Naive B cell (primary cell): ENCODE measurements around the gene LRRC27. TPM values are rescaled to one million over a fixed set of nuclear protein-coding genes. Genes with fewer than 3 reads are reported as not detected.

Experiments used
- ATAC-seq, 2 donors: fragments of 150-1000 bp; cut with Tn5 transposase; 2 replicates each; pipeline ENCODE4 v1.10.0; 2021; ENCODE audit warnings: low read depth in 2 of 2, mild to moderate bottlenecking in 2 of 2, moderate library complexity in 2 of 2
- DNase-seq: peaks from one replicate; pipeline ENCODE4 v3.0.0; 2022
- H3K27ac Mint-ChIP-seq, 6 donors: one replicate each; pipeline ENCODE4 v1.8.0; 2020 to 2022; ENCODE audit warnings: mild to moderate bottlenecking in 6 of 6, mixed read lengths in 6 of 6, moderate library complexity in 5 of 6, inconsistent platforms in 2 of 6
- H3K27me3 Mint-ChIP-seq, 3 donors: one replicate each; pipeline ENCODE4 v1.8.0; 2021 to 2022; ENCODE audit warnings: mixed read lengths in 3 of 3, mild to moderate bottlenecking in 1 of 3
- H3K36me3 Mint-ChIP-seq, 2 donors: one replicate each; pipeline ENCODE4 v1.8.0; 2020 to 2022; ENCODE audit warnings: mixed read lengths in 2 of 2, inconsistent platforms in 1 of 2, mild to moderate bottlenecking in 1 of 2
- H3K4me1 Mint-ChIP-seq, 3 donors: one replicate each; pipeline ENCODE4 v1.8.0; 2020 to 2022; ENCODE audit warnings: mixed read lengths in 3 of 3, inconsistent platforms in 1 of 3, mild to moderate bottlenecking in 1 of 3, moderate library complexity in 1 of 3
- H3K4me3 Mint-ChIP-seq, 8 donors: one replicate each; pipeline ENCODE4 v1.8.0; 2020 to 2022; ENCODE audit warnings: mild to moderate bottlenecking in 8 of 8, mixed read lengths in 8 of 8, moderate library complexity in 8 of 8, inconsistent platforms in 2 of 8
- H3K9me3 Mint-ChIP-seq, 7 donors: one replicate each; pipeline ENCODE4 v1.8.0; 2020 to 2022; ENCODE audit warnings: mixed read lengths in 7 of 7, mild to moderate bottlenecking in 5 of 7, inconsistent platforms in 2 of 7, moderate library complexity in 1 of 7
- polyA plus RNA-seq, 6 donors: library from polyadenylated mRNA; unstranded; fragments of 300-500 nt; fragmentation: Illumina TruSeq; gene quantifications; one replicate each; pipeline ENCODE4 v1.2.3, GENCODE V29; 2021; ENCODE audit warnings: low read depth in 6 of 6

The LRRC27 gene
- polyA plus RNA-seq, 6 donors from 2014 or later: 7.7 to 11.1 (median 8.7) TPM

DNA sequence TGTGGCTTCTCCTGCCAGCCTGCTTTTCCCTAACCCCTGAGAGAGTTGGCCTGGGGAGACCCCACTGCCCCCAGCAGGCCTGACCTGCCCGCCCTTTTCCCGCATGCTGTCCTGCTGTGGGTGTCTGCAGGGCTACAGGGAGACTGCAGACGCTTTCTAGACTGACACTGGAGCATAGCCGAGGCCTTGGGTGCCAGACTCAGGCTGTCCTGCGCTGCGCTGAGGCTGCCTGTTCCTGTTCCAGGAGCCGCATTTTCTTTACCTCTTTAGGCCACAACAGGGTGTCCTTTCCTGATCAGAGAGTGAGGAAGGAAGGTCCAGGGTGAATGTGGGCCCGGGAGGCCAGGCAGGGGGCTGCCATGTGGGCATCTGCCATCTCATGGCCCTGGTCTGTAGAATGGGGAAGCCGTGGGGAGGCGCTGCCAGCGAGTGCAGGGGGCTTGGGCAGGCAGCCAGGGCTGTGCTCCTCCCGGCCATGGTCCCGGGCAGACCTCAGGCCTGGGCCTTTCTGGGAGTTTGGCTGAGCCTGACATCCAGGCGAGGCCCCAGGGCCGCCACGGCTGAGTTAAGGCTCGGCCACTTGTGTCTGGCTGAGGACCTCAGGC, 68.7 kb downstream of the LRRC27 start:
- Mint-ChIP-seq H3K9me3 (no peaks in the 10 kb centered on the region), H3K27me3 (no peaks in the 10 kb centered on the region), H3K36me3 (no peaks in the 10 kb centered on the region), H3K4me1 (peaks cover 29 to 53% (median 42%) of the 10 kb centered on the region in 3 donors), H3K4me3 (peak overlapping the region in 6 of 8 donors; percentile 4 to 92 (median 32)), H3K27ac (peak overlapping the region; percentile 9 to 95 (median 66))
- no peak for DNase-seq
- no peak for ATAC-seq

DNA sequence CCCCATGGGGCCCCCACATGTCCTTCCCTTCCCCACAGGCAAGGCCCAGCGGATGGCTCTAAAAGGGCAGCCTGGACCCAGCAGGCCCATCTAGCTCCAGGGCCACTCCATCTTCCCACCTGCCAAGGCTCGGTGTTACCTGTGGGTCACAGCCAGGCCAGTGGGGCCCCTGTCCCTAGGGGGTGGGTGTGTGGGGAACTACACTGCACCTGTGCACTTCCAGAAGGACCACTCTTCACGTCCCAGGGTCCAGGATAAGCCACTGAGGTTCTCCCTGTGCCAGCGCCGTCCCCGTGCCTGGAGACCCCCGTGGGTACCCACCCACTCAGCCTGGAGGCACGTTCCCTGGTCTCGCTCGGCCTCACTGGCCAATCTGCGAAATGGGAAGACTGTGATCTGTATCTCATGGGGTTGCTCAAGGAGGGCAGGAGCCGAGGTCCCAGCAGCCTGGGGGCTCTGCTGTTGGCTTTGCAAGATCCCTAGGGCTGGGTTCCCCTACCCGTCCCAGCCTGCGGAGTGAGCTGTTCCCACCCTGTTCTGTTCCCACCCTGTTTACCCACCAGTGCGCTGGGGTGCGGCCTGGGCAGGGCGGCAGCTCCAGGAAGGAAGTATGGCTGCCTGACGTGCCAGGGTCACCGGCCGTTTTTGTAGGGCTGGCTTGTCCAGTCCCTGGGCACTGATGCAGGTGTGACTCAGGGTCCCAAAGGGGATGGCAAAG, 69.6 kb downstream of the LRRC27 start:
- Mint-ChIP-seq H3K36me3 (no peaks in the 10 kb centered on the region), H3K4me1 (peaks cover 34 to 56% (median 45%) of the 10 kb centered on the region in 3 donors), H3K4me3 (peak overlapping the region in 6 of 8 donors; percentile 24 to 92 (median 58)), H3K27me3 (no peaks in the 10 kb centered on the region), H3K9me3 (no peaks in the 10 kb centered on the region), H3K27ac (peak overlapping the region in 4 of 6 donors; percentile 49 to 95 (median 75))
- DNase-seq (no peak), ATAC-seq (no peak)

DNA sequence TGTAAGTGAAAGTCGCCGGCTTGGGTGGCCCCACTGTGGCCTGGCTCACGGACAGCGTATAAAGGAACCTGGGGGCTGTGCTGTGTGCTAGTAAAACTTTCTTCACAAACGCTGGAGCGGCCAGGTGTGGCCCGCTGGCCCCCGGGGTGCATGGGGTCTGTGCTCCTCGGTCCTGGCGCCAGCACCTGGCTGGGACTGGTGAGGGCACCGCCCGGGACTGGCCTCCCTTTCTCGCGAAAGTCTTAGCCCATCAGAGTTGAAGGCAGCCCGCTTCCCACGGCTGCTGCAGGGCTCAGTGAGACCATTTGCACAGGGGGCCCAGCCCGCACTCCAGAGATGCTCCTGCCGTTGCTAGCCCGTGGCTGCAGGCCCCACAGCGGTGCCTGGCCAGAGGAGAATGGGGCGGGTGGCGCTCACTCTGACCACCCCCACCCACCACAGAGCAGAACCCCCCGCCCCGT, 70.8 kb downstream of the LRRC27 start:
- H3K27ac Mint-ChIP-seq: peak overlapping the region in 3 of 6 donors; percentile 16 to 95 (median 52)
- no peaks in the 10 kb centered on the region for H3K36me3 Mint-ChIP-seq
- peak overlapping the region in 1 of 8 donors; percentile 21 for H3K4me3 Mint-ChIP-seq
- ATAC-seq (no peak), DNase-seq (no peak)
- H3K4me1 Mint-ChIP-seq: peaks cover 42 to 63% (median 51%) of the 10 kb centered on the region in 3 donors
- no peaks in the 10 kb centered on the region for H3K27me3 Mint-ChIP-seq
- no peaks in the 10 kb centered on the region for H3K9me3 Mint-ChIP-seq

- Mint-ChIP-seq H3K4me3 (peak overlapping the region in 1 of 8 donors; percentile 16), H3K4me1 (peaks cover 46 to 61% (median 47%) of the 10 kb centered on the region in 3 donors), H3K27me3 (no peaks in the 10 kb centered on the region), H3K9me3 (no peaks in the 10 kb centered on the region), H3K27ac (peak overlapping the region in 3 of 6 donors; percentile 18 to 73 (median 55)), H3K36me3 (no peaks in the 10 kb centered on the region)
- ATAC-seq (no peak), DNase-seq (no peak)
Observed at GRCh38 chr10:132403511-132404168, 71.6 kb downstream of the LRRC27 start.

DNA sequence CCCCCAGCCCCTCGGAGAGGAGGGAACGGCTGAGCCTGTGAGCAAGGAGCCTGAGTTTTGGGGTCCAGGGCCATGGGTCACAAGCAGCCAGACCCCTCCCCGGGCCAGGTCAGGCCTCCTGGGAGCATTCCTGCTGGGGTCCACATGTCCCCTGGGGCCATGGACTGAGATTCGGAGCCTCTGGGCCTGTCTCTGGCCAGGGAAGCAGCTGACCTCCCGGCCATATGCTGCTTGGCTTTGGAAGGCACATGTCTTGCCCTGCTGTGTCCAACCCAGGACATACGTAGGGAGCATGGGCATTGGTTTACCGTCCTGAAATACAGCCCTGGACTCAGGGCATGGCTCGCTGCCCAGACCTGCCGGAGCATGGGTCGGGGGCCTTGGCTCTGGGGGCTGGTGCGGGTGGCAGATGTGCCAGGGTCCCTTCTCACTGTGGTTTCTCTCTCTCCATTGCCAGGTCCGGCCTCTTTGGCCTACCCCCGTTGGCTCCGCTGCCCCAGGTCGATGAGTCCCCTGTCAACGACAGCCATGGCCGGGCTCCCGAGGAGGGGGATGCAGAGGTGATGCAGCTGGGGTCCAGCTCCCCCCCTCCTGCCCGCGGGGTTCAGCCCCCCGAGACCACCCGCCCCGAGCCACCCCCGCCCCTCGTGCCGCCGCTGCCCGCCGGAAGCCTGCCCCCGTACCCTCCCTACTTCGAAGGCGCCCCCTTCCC, 72.3 kb downstream of the LRRC27 start:
- DNase-seq (no peak), ATAC-seq (no peak)
- H3K27me3 Mint-ChIP-seq: no peaks in the 10 kb centered on the region
- H3K4me3 Mint-ChIP-seq: no peak overlapping the region
- H3K27ac Mint-ChIP-seq: no peak overlapping the region
- no peaks in the 10 kb centered on the region for H3K36me3 Mint-ChIP-seq
- peaks cover 42 to 54% (median 46%) of the 10 kb centered on the region in 3 donors for H3K4me1 Mint-ChIP-seq
- no peaks in the 10 kb centered on the region for H3K9me3 Mint-ChIP-seq

- Mint-ChIP-seq H3K9me3 (no peaks in the 10 kb centered on the region), H3K27ac (no peak overlapping the region), H3K36me3 (no peaks in the 10 kb centered on the region), H3K4me3 (no peak overlapping the region), H3K4me1 (peaks cover 37 to 50% (median 45%) of the 10 kb centered on the region in 3 donors), H3K27me3 (no peaks in the 10 kb centered on the region)
- ATAC-seq (no peak), DNase-seq (no peak)
Observed at GRCh38 chr10:132404911-132405462, 73.0 kb downstream of the LRRC27 start.

- Mint-ChIP-seq H3K36me3 (no peaks in the 10 kb centered on the region), H3K4me1 (peaks cover 34 to 48% (median 45%) of the 10 kb centered on the region in 3 donors), H3K27ac (peak overlapping the region in 2 of 6 donors; percentile 15 to 93), H3K9me3 (no peaks in the 10 kb centered on the region), H3K27me3 (no peaks in the 10 kb centered on the region), H3K4me3 (peak overlapping the region in 3 of 8 donors; percentile 34 to 69 (median 65))
- ATAC-seq (no peak), DNase-seq (no peak)
Observed at GRCh38 chr10:132405463-132405991, 73.5 kb downstream of the LRRC27 start.

GRCh38 chr10:132406181-132406580, 74.2 kb downstream of the LRRC27 start:
- Mint-ChIP-seq H3K36me3 (no peaks in the 10 kb centered on the region), H3K27me3 (no peaks in the 10 kb centered on the region), H3K27ac (peak overlapping the region in 2 of 6 donors; percentile 44 to 93), H3K9me3 (no peaks in the 10 kb centered on the region), H3K4me3 (peak overlapping the region in 4 of 8 donors; percentile 1 to 69 (median 27)), H3K4me1 (peaks cover 29 to 41% (median 41%) of the 10 kb centered on the region in 3 donors)
- ATAC-seq: no peak
- DNase-seq: no peak

GRCh38 chr10:132406750-132407149, 74.8 kb downstream of the LRRC27 start:
- H3K27ac Mint-ChIP-seq: peak overlapping the region in 5 of 6 donors; percentile 44 to 94 (median 69)

DNA sequence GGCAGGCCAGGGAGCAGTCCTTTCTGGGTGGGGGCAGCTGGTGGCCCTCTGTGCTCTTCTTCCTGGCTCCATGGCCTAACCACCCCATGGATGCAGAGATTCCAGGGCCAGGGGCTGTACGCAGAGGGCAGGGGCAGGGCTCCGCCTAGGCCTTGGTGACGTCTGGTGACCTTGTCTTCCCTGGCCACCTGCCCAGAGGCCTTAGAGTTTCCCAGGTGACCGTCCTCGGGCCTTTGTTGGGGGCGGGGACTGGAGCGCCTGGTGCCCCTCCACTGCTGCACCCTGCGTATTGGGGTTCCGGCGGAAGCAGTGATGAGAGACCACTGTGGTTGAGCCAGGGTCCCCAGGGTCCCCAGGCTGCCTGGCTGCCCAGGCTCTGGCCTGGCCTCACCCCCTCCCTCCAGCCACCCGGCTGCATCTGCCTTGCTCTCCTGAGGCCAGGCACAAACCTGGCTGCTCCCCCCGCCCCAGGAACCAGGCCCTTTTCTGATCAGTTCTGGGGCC, 75.3 kb downstream of the LRRC27 start:
- ATAC-seq (peak; percentile 29 to 32), DNase-seq (no peak)
- H3K9me3 Mint-ChIP-seq: no peaks in the 10 kb centered on the region
- H3K27me3 Mint-ChIP-seq: no peaks in the 10 kb centered on the region
- H3K36me3 Mint-ChIP-seq: no peaks in the 10 kb centered on the region
- peaks cover 25 to 40% (median 40%) of the 10 kb centered on the region in 3 donors for H3K4me1 Mint-ChIP-seq
- H3K4me3 Mint-ChIP-seq: peak overlapping the region in 7 of 8 donors; percentile 76 to 87 (median 83)
- H3K27ac Mint-ChIP-seq: peak overlapping the region in 5 of 6 donors; percentile 88 to 97 (median 94)

More at GRCh38 chr10:132406750-132407149, 74.8 kb downstream of the LRRC27 start:
- DNase-seq (no peak), ATAC-seq (no peak)
- H3K36me3 Mint-ChIP-seq: no peaks in the 10 kb centered on the region
- H3K9me3 Mint-ChIP-seq: no peaks in the 10 kb centered on the region
- H3K27me3 Mint-ChIP-seq: no peaks in the 10 kb centered on the region
- peak overlapping the region in 2 of 8 donors; percentile 42 to 87 for H3K4me3 Mint-ChIP-seq
- peaks cover 29 to 41% (median 40%) of the 10 kb centered on the region in 3 donors for H3K4me1 Mint-ChIP-seq

DNA sequence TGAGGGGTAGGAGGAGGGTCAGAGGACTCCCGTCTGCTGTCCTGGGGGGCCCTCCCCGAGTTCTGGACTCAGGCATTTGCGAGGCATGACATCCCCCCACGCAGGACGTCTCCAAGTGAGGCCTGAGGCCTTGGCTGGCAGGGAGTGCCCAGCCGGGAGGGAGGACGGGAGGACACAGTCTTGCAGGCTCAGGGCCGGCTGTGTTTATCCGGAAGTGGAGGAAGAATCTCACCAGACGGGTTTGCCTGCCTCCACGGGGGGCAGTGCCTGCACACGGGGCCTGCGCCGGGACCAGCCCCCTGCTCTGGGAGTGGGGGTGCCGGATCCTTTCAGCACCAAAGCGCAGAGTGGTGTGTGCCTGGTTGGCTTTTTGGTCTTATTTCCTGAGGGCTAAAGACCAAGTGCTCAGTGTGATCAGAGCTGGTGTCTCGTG, 75.9 kb downstream of the LRRC27 start:
- H3K4me3 Mint-ChIP-seq: peak overlapping the region; percentile 74 to 87 (median 80)
- H3K27me3 Mint-ChIP-seq: no peaks in the 10 kb centered on the region
- H3K4me1 Mint-ChIP-seq: peaks cover 26 to 42% (median 39%) of the 10 kb centered on the region in 3 donors
- ATAC-seq: peak; percentile 75 to 76
- DNase-seq: peak; percentile 54
- no peaks in the 10 kb centered on the region for H3K9me3 Mint-ChIP-seq
- peak overlapping the region; percentile 85 to 97 (median 92) for H3K27ac Mint-ChIP-seq
- H3K36me3 Mint-ChIP-seq: no peaks in the 10 kb centered on the region

GRCh38 chr10:132408367-132408781, 76.4 kb downstream of the LRRC27 start:
- Mint-ChIP-seq H3K36me3 (no peaks in the 10 kb centered on the region), H3K9me3 (no peaks in the 10 kb centered on the region), H3K4me3 (peak overlapping the region; percentile 74 to 87 (median 80)), H3K27ac (peak overlapping the region in 5 of 6 donors; percentile 85 to 97 (median 91)), H3K27me3 (no peaks in the 10 kb centered on the region), H3K4me1 (peaks cover 28 to 43% (median 35%) of the 10 kb centered on the region in 3 donors)
- DNase-seq (no peak), ATAC-seq (peak; percentile 6 to 12)
